ENCODE data around the gene TIMM8B.
A peak's percentile ranks its signal among the peaks of the same experiment; 100 is the strongest.
"Not testable (repeated sequence)": the region's sequence is repeated elsewhere in the genome, so short reads cannot be mapped to it uniquely, and the experiment has no call there.

TIMM8B gene

GRCh38 chr11:112086422-112087191 is at the start of gene TIMM8B, which contains the start of gene SDHD:
TIMM8B (minus strand) TSS chr11:112086756; CDS start chr11:112086723, 33 bp downstream.
SDHD (plus strand) TSS chr11:112086873; CDS start chr11:112086908, 35 bp downstream.
- peak; percentile 95 for DNase-seq

GRCh38 chr11:112134473-112134872 is 47.9 kb upstream of the TIMM8B start:
- no peak for DNase-seq

- DNase-seq = no peak
These were observed 46.2 kb upstream of the TIMM8B start for GRCh38 chr11:112132737-112133136.

GRCh38 chr11:112129656-112130055 is 43.1 kb upstream of the TIMM8B start:
- DNase-seq = no peak

- DNase-seq = no peak
These were observed 42.0 kb upstream of the TIMM8B start for GRCh38 chr11:112128483-112129121.

- DNase-seq = no peak
These were observed 40.5 kb upstream of the TIMM8B start for GRCh38 chr11:112127056-112127455.

- DNase-seq = no peak
These were observed 36.6 kb upstream of the TIMM8B start for GRCh38 chr11:112123129-112123528.

GRCh38 chr11:112121981-112122615 is 35.5 kb upstream of the TIMM8B start:
- DNase-seq = no peak

- no peak for DNase-seq
These were observed 31.6 kb upstream of the TIMM8B start for GRCh38 chr11:112118176-112118575.

- no peak for DNase-seq
These were observed 28.8 kb upstream of the TIMM8B start for GRCh38 chr11:112115386-112115785.

- no peak for DNase-seq
These were observed 27.9 kb upstream of the TIMM8B start for GRCh38 chr11:112114460-112114859.

- DNase-seq = no peak
These were observed 27.2 kb upstream of the TIMM8B start for GRCh38 chr11:112113539-112114457.

- no peak for DNase-seq
These were observed 19.5 kb upstream of the TIMM8B start for GRCh38 chr11:112106070-112106469.

- no peak for DNase-seq
These were observed 16.9 kb upstream of the TIMM8B start for GRCh38 chr11:112103446-112103845.

GRCh38 chr11:112100462-112100861 is 13.9 kb upstream of the TIMM8B start:
- no peak for DNase-seq

- no peak for DNase-seq
These were observed 11.4 kb upstream of the TIMM8B start for GRCh38 chr11:112097734-112098528.

- DNase-seq = no peak
These were observed 9.6 kb upstream of the TIMM8B start for GRCh38 chr11:112096194-112096593.

GRCh38 chr11:112095302-112095701 is 8.7 kb upstream of the TIMM8B start:
- not testable (repeated sequence) for DNase-seq

- no peak for DNase-seq
These were observed 656 bp upstream of the TIMM8B start for GRCh38 chr11:112087212-112087611.

- DNase-seq = peak; percentile 30 to 33
These were observed 634 bp downstream of the TIMM8B start for GRCh38 chr11:112085822-112086421.

- no peak for DNase-seq
These were observed 3.8 kb downstream of the TIMM8B start for GRCh38 chr11:112082729-112083128.

Data from activated CD4-positive, alpha-beta T cell treated with anti-CD3 and anti-CD28 coated beads for 4 hours (primary cell).